Sigmoid colon (tissue), 4 donors: ENCODE results near the gene CTSA.

Experiments
- POLR2A ChIP-seq, 2 donors: fragments of 450-650 bp; IDR thresholded peaks; one replicate each; pipeline ENCODE4 v1.6.1; 2016; ENCODE audit warnings: antibody characterized with exemption in 2 of 2, mild to moderate bottlenecking in 2 of 2, moderate library complexity in 2 of 2
- POLR2AphosphoS5 ChIP-seq, 4 donors: sonication (generic); formaldehyde crosslinking; IDR thresholded peaks; one replicate each; pipeline ENCODE4 v1.6.1; 2017; ENCODE audit warnings: antibody characterized with exemption in 4 of 4

- TF ChIP-seq POLR2A (IDR thresholded peaks at IDR 0.05) (no peak), POLR2AphosphoS5 (IDR thresholded peaks at IDR 0.05) (no peak)
Observed at GRCh38 chr20:45896641-45897161, 5.6 kb downstream of the CTSA start.
